HEK293 (cell line): ENCODE data around the gene RPGRIP1L.

Source experiments
- CTCF ChIA-PET: fragments of 350-600 bp; formaldehyde crosslinking; extraction: SDS; loops from one replicate; lab custom pipeline; 2021; ENCODE audit warnings: antibody characterized with exemption; lab: Yijun Ruan, JAX
- POLR2A ChIA-PET: fragments of 300-600 bp; formaldehyde crosslinking; extraction: SDS; loops from one replicate; lab custom pipeline; 2020; ENCODE audit warnings: antibody characterized with exemption, inconsistent platforms; lab: Yijun Ruan, JAX
- H3K27ac ChIP-seq: fragments of 200-500 bp; sonication (Bioruptor generic); 2 replicates; pipeline ENCODE4 v1.5.1; 2014; ENCODE audit warnings: low read depth, low read length, control low read depth, inconsistent platforms; ENCODE audit errors: extremely low read depth
- H3K36me3 ChIP-seq, 2 experiments: fragments of 200-500 bp in 1 of 2; sonication (Bioruptor generic) in 1 of 2; 1 replicate in 1 of 2; 2 replicates in 1 of 2; pipeline ENCODE4 v1.5.1; 2014 to 2017; ENCODE audit warnings: inconsistent platforms in 2 of 2, low read length in 2 of 2; ENCODE audit not compliant: control insufficient read depth in 2 of 2, insufficient read depth in 1 of 2
- H3K4me1 ChIP-seq: fragments of 200-500 bp; sonication (Bioruptor generic); 2 replicates; pipeline ENCODE4 v1.5.1; 2014; ENCODE audit warnings: mild to moderate bottlenecking, low read length, inconsistent platforms; ENCODE audit not compliant: control insufficient read depth, insufficient read depth
- H3K4me3 ChIP-seq: 2 replicates; pipeline ENCODE4 v1.5.1; 2011; ENCODE audit warnings: low read depth, mild to moderate bottlenecking, control low read depth, low read length, moderate library complexity
- H3K9me3 ChIP-seq: fragments of 200-500 bp; sonication (Bioruptor generic); 2 replicates; pipeline ENCODE4 v1.5.1; 2014; ENCODE audit warnings: low read depth, low read length, inconsistent platforms; ENCODE audit not compliant: control insufficient read depth, insufficient read depth
- FEZF1 ChIP-seq: fragments of 450-650 bp; formaldehyde crosslinking; IDR thresholded peaks from 2 replicates; pipeline ENCODE4 v1.5.1; 2016; ENCODE audit warnings: missing biosample characterization, missing genetic modification characterization
- GFI1B ChIP-seq: fragments of 450-650 bp; formaldehyde crosslinking; IDR thresholded peaks from 2 replicates; pipeline ENCODE4 v1.5.1; 2016; ENCODE audit warnings: missing biosample characterization, missing genetic modification characterization
- KLF8 ChIP-seq: fragments of 450-650 bp; formaldehyde crosslinking; IDR thresholded peaks from 2 replicates; pipeline ENCODE4 v1.5.1; 2016; ENCODE audit warnings: missing biosample characterization, missing genetic modification characterization
- OSR2 ChIP-seq: fragments of 450-650 bp; formaldehyde crosslinking; IDR thresholded peaks from 2 replicates; pipeline ENCODE4 v1.5.1; 2016; ENCODE audit warnings: missing biosample characterization, missing genetic modification characterization
- PRDM1 ChIP-seq: fragments of 450-650 bp; formaldehyde crosslinking; IDR thresholded peaks from 2 replicates; pipeline ENCODE4; 2016; ENCODE audit warnings: missing biosample characterization, missing genetic modification characterization
- REPIN1 ChIP-seq: fragments of 450-650 bp; formaldehyde crosslinking; IDR thresholded peaks from 2 replicates; pipeline ENCODE4 v1.5.1; 2017; ENCODE audit warnings: missing biosample characterization, missing genetic modification characterization, low read depth
- SP2 ChIP-seq: fragments of 450-650 bp; formaldehyde crosslinking; IDR thresholded peaks from 2 replicates; pipeline ENCODE4 v1.5.1; 2016; ENCODE audit warnings: missing biosample characterization, missing genetic modification characterization
- TRIM28 ChIP-seq: IDR thresholded peaks from 2 replicates; pipeline ENCODE4 v1.6.1; 2011; ENCODE audit warnings: low read length, control low read depth, borderline replicate concordance
- ZBTB11 ChIP-seq: fragments of 450-650 bp; formaldehyde crosslinking; conservative IDR thresholded peaks from 2 replicates; pipeline ENCODE4 v1.5.1; 2016; ENCODE audit warnings: low read depth, missing biosample characterization, missing genetic modification characterization
- ZFP69B ChIP-seq: fragments of 450-650 bp; formaldehyde crosslinking; IDR thresholded peaks from 2 replicates; pipeline ENCODE4 v1.5.1; 2016; ENCODE audit warnings: missing biosample characterization, missing genetic modification characterization
- ZIC2 ChIP-seq: fragments of 450-650 bp; formaldehyde crosslinking; IDR thresholded peaks from 2 replicates; pipeline ENCODE4 v1.5.1; 2016; ENCODE audit warnings: missing biosample characterization, missing genetic modification characterization
- ZNF202 ChIP-seq: fragments of 450-650 bp; formaldehyde crosslinking; IDR thresholded peaks from 2 replicates; pipeline ENCODE4 v1.5.1; 2016; ENCODE audit warnings: missing biosample characterization, missing genetic modification characterization, borderline replicate concordance
- ZNF302 ChIP-seq: fragments of 450-650 bp; formaldehyde crosslinking; IDR thresholded peaks from 2 replicates; pipeline ENCODE4 v1.5.1; 2016; ENCODE audit warnings: missing biosample characterization, missing genetic modification characterization, low read depth
- ZNF366 ChIP-seq: fragments of 450-650 bp; formaldehyde crosslinking; conservative IDR thresholded peaks from 2 replicates; pipeline ENCODE4 v1.5.1; 2016; ENCODE audit warnings: missing biosample characterization, missing genetic modification characterization
- ZNF391 ChIP-seq: fragments of 450-650 bp; formaldehyde crosslinking; IDR thresholded peaks from 2 replicates; pipeline ENCODE4 v1.5.1; 2016; ENCODE audit warnings: low read depth, missing biosample characterization, missing genetic modification characterization, borderline replicate concordance
- ZNF449 ChIP-seq: fragments of 450-650 bp; formaldehyde crosslinking; IDR thresholded peaks from 2 replicates; pipeline ENCODE4 v1.5.1; 2017; ENCODE audit warnings: missing biosample characterization, mild to moderate bottlenecking, missing genetic modification characterization, moderate library complexity
- ZNF501 ChIP-seq: fragments of 450-650 bp; formaldehyde crosslinking; IDR thresholded peaks from 2 replicates; pipeline ENCODE4 v1.5.1; 2016; ENCODE audit warnings: missing biosample characterization, missing genetic modification characterization
- ZNF548 ChIP-seq: fragments of 450-650 bp; formaldehyde crosslinking; IDR thresholded peaks from 2 replicates; pipeline ENCODE4 v1.5.1; 2016; ENCODE audit warnings: missing biosample characterization, missing genetic modification characterization
- ZNF596 ChIP-seq: fragments of 450-650 bp; IDR thresholded peaks from 2 replicates; pipeline ENCODE4 v1.5.0; 2018; ENCODE audit warnings: missing biosample characterization, mild to moderate bottlenecking, missing genetic modification characterization, moderate library complexity
- ZNF776 ChIP-seq: fragments of 450-650 bp; formaldehyde crosslinking; IDR thresholded peaks from 2 replicates; pipeline ENCODE4 v1.5.0; 2017; ENCODE audit warnings: missing biosample characterization, missing genetic modification characterization, borderline replicate concordance
- TF ChIP-seq, protein P1 (sequence below): fragments of 450-650 bp; formaldehyde crosslinking; IDR thresholded peaks from 2 replicates; pipeline ENCODE4 v1.5.1; 2017; ENCODE audit warnings: missing biosample characterization, missing genetic modification characterization

Gene RPGRIP1L

GRCh38 chr16:53680756-53681155 lies 22.9 kb downstream of the RPGRIP1L start:
- ChIA-PET CTCF (no interaction called here), POLR2A (no interaction called here)
- H3K4me3 ChIP-seq, result no peak overlapping the region
- H3K9me3 ChIP-seq, result no peaks in the 10 kb centered on the region
- 0 out of 2 replicates have a peak, but pooled peaks have one; percentile 12 for TF ChIP-seq ZNF366
- peak; percentile 59 for TF ChIP-seq PRDM1 (tag by site-specific recombination)
- no peak for TF ChIP-seq ZNF596 (tag by site-specific recombination)
- H3K27ac ChIP-seq, result no peak overlapping the region
- peaks cover 8 to 23% of the 10 kb centered on the region in 2 experiments for H3K36me3 ChIP-seq
- peaks cover 8% of the 10 kb centered on the region; the same call in 1 of the 2 replicates for H3K4me1 ChIP-seq

- TF ChIP-seq FEZF1 (peak; percentile 9; the same call in 1 of the 2 replicates), ZNF548 (no peak), TRIM28 (0 out of 2 replicates have a peak, but pooled peaks have one; percentile 38), GFI1B (tag by site-specific recombination) (peak; percentile 38; the same call in 1 of the 2 replicates), ZIC2 (tag by site-specific recombination) (0 out of 2 replicates have a peak, but pooled peaks have one; percentile 16), ZFP69B (tag by site-specific recombination) (no peak)
- TF ChIP-seq, protein P1, sequence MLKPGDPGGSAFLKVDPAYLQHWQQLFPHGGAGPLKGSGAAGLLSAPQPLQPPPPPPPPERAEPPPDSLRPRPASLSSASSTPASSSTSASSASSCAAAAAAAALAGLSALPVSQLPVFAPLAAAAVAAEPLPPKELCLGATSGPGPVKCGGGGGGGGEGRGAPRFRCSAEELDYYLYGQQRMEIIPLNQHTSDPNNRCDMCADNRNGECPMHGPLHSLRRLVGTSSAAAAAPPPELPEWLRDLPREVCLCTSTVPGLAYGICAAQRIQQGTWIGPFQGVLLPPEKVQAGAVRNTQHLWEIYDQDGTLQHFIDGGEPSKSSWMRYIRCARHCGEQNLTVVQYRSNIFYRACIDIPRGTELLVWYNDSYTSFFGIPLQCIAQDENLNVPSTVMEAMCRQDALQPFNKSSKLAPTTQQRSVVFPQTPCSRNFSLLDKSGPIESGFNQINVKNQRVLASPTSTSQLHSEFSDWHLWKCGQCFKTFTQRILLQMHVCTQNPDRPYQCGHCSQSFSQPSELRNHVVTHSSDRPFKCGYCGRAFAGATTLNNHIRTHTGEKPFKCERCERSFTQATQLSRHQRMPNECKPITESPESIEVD (tag by site-specific recombination), result peak; percentile 82
- TF ChIP-seq, all 188 proteins: peak for 5
- ChIA-PET CTCF (interaction anchor here (0.5 kb wide), 1 partner anchor 471 kb away, joined by 3 read pairs; no protein-coding TSS in a partner anchor), POLR2A (no interaction called here)
- Histone ChIP-seq H3K36me3 (peaks cover 0 to 13% of the 10 kb centered on the region in 2 experiments; a peak in 1 of 3 replicates), H3K4me1 (peaks cover 8% of the 10 kb centered on the region; the same call in 1 of the 2 replicates), H3K27ac (no peak overlapping the region), H3K4me3 (no peak overlapping the region), H3K9me3 (no peaks in the 10 kb centered on the region)
Observed at GRCh38 chr16:53678756-53679343, 24.8 kb downstream of the RPGRIP1L start.

DNA sequence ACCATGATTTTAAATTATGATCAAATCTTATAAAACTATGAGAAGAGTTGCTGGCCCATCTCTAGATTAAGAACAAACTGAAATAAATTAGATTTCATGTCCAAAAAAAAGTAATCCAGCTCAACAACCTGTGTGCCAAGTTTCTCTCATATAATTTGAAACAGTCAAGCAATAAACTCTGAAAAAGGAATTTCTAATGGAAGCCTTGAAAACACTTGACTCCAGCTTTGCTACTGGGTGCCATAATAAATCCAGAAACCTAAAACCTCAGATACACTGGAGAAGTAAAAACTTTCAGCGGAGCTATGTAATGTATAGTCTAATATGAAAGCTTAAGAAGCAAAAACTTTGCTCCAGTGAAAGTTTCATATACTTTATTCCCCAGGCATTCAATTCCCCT lies 25.5 kb downstream of the RPGRIP1L start:
- peaks cover 0 to 13% of the 10 kb centered on the region in 2 experiments; a peak in 1 of 3 replicates for H3K36me3 ChIP-seq
- no peaks in the 10 kb centered on the region for H3K9me3 ChIP-seq
- no peak overlapping the region for H3K4me3 ChIP-seq
- POLR2A ChIA-PET, result no interaction called here
- H3K4me1 ChIP-seq, result peaks cover 8% of the 10 kb centered on the region; the same call in 1 of the 2 replicates
- CTCF ChIA-PET, result interaction anchor here (0.7 kb wide), 1 partner anchor 41 kb away, joined by 4 read pairs; no protein-coding TSS in a partner anchor
- no peak overlapping the region for H3K27ac ChIP-seq
- TF ChIP-seq OSR2 (tag by site-specific recombination) (peak; percentile 64; the same call in 1 of the 2 replicates), ZNF302 (tag by site-specific recombination) (no peak), ZNF202 (tag by site-specific recombination) (no peak), REPIN1 (tag by site-specific recombination) (no peak), ZNF501 (tag by site-specific recombination) (no peak), FEZF1 (no peak), ZNF449 (tag by site-specific recombination) (no peak), SP2 (no peak), ZNF391 (no peak), ZBTB11 (no peak), ZNF776 (tag by site-specific recombination) (no peak), KLF8 (no peak)
- TF ChIP-seq, protein P1 (tag by site-specific recombination), result peak; percentile 91
